K562 (cell line): Measurements from ENCODE around the gene CAV1. TPM values are rescaled to one million over a fixed set of nuclear protein-coding genes. Genes with fewer than 3 reads are reported as not detected.

Source experiments
- ATAC-seq: fragments of 200-7000 bp; cut with Tn5 transposase; 3 replicates; pipeline ENCODE4 v1.9.1; 2020; ENCODE audit warnings: moderate library complexity
- BruUV-seq: library from RNA; stranded (reverse); fragments of 400-500 nt; replicated peaks from 2 replicates; lab custom pipeline; 2021; lab: Mats Ljungman, UMichigan
- CTCF ChIA-PET: fragments of 300-600 bp; formaldehyde crosslinking; extraction: SDS; loops from one replicate; lab custom pipeline; 2021; ENCODE audit warnings: low intra/inter-chr PET ratio; lab: Yijun Ruan, JAX
- POLR2A ChIA-PET: fragments of 300-600, 350-650 bp; sonication (Branson Sonifier 250); formaldehyde crosslinking; extraction: SDS; loops from one replicate; lab custom pipeline; 2021; ENCODE audit warnings: antibody characterized with exemption, inconsistent platforms; lab: Yijun Ruan, JAX
- DNase-seq, 4 experiments: peaks; one replicate each; pipeline versions ENCODE4 v3.0.0 to v3.0.0-alpha.2; 2011 to 2018; ENCODE audit warnings: low spot score in 3 of 4, mixed read lengths in 3 of 4; ENCODE audit errors: extremely low read depth in 1 of 4
- FAIRE-seq: peaks from 2 replicates; lab custom pipeline; 2011; peaks lifted over from hg19 to GRCh38; lab: Jason Lieb, UNC
- H2AFZ ChIP-seq: 2 replicates; pipeline ENCODE4 v1.6.0; 2011; ENCODE audit warnings: low read depth, low read length, control low read depth, inconsistent platforms
- H3K27ac ChIP-seq: fragments of 200-600 bp; 3 replicates; pipeline ENCODE4 v1.8.0; 2011; ENCODE audit warnings: low read depth, mild to moderate bottlenecking, control low read depth, inconsistent platforms, low read length, moderate library complexity, mixed read lengths; ENCODE audit errors: extremely low read depth
- H3K27me3 ChIP-seq, 2 experiments: fragments of 300-600 bp in 1 of 2; 2 replicates in 1 of 2; 3 replicates in 1 of 2; pipeline versions ENCODE4 v1.6.0 to v1.8.0; 2011; ENCODE audit warnings: inconsistent platforms in 2 of 2, low read length in 2 of 2, mild to moderate bottlenecking in 1 of 2, mixed read lengths in 1 of 2, moderate library complexity in 1 of 2; ENCODE audit not compliant: control insufficient read depth in 2 of 2, insufficient read depth in 2 of 2
- H3K36me3 ChIP-seq: fragments of 300-600 bp; 3 replicates; pipeline ENCODE4 v1.8.0; 2011; ENCODE audit warnings: mild to moderate bottlenecking, low read length, inconsistent platforms; ENCODE audit not compliant: control insufficient read depth, insufficient read depth
- H3K4me1 ChIP-seq, 2 experiments: fragments of 200-600 bp in 1 of 2; replicated peaks in 1 of 2; 2 replicates in 1 of 2; 3 replicates in 1 of 2; pipeline versions ENCODE4 v1.5.1 to v1.8.0; 2011; ENCODE audit warnings: inconsistent platforms in 2 of 2, low read length in 2 of 2, mild to moderate bottlenecking in 1 of 2, mixed read lengths in 1 of 2, moderate library complexity in 1 of 2; ENCODE audit not compliant: control insufficient read depth in 2 of 2, insufficient read depth in 2 of 2
- H3K4me2 ChIP-seq: 2 replicates; pipeline ENCODE4 v1.6.1; 2011; ENCODE audit warnings: low read length, control low read depth, inconsistent platforms, mixed read lengths; ENCODE audit not compliant: insufficient read depth
- H3K4me3 ChIP-seq: fragments of 200-600 bp; sonication (generic), shearing (Covaris generic); 2 replicates; pipeline ENCODE4 v1.5.1; 2016; ENCODE audit warnings: control low read depth, inconsistent platforms
- H3K79me2 ChIP-seq: fragments of 200-600 bp; 3 replicates; pipeline ENCODE4 v1.8.0; 2011; ENCODE audit warnings: low read length, inconsistent platforms; ENCODE audit not compliant: control insufficient read depth, insufficient read depth
- H3K9ac ChIP-seq, 2 experiments: 2 replicates each; pipeline versions ENCODE4 v1.6.0 to v1.6.1; 2011; ENCODE audit warnings: low read depth in 2 of 2, low read length in 2 of 2, control low read depth in 1 of 2, inconsistent platforms in 1 of 2, mild to moderate bottlenecking in 1 of 2, mixed read lengths in 1 of 2; ENCODE audit not compliant: insufficient read depth in 1 of 2
- H3K9me1 ChIP-seq: one replicate; pipeline ENCODE4 v1.6.0; 2011; ENCODE audit warnings: inconsistent platforms, mild to moderate bottlenecking, low read length, moderate library complexity; ENCODE audit not compliant: control insufficient read depth, insufficient read depth
- H3K9me3 ChIP-seq: replicated peaks from 2 replicates; pipeline ENCODE4 v1.5.1; 2011; ENCODE audit warnings: low read depth, low read length, inconsistent platforms; ENCODE audit not compliant: control insufficient read depth, insufficient read depth
- H4K20me1 ChIP-seq: replicated peaks from 2 replicates; pipeline ENCODE4 v1.6.1; 2011; ENCODE audit warnings: low read length, inconsistent platforms, mixed read lengths; ENCODE audit not compliant: control insufficient read depth, insufficient read depth
- CBFB ChIP-seq: sonication (generic); formaldehyde crosslinking; IDR thresholded peaks from 2 replicates; pipeline ENCODE4 v1.4.0; 2020; ENCODE audit warnings: mild to moderate bottlenecking, missing genetic modification reagents
- IFI16 ChIP-seq: fragments of 250-450 bp; sonication (Bioruptor Pico); IDR thresholded peaks from 2 replicates; pipeline ENCODE4 v2.1.2; 2022; ENCODE audit warnings: mild to moderate bottlenecking, inconsistent platforms
- MIER1 ChIP-seq: fragments of 450-650 bp; IDR thresholded peaks from 2 replicates; pipeline ENCODE4 v1.6.1; 2016; ENCODE audit warnings: antibody characterized with exemption, mild to moderate bottlenecking, low read depth
- TAL1 ChIP-seq: fragments of 450-650 bp; IDR thresholded peaks from 2 replicates; pipeline ENCODE4 v1.6.1; 2016; ENCODE audit warnings: mild to moderate bottlenecking
- WHSC1 ChIP-seq: IDR thresholded peaks from one replicate; pipeline ENCODE4 v1.6.1; 2012; ENCODE audit warnings: low read length, control low read depth, inconsistent platforms
- ZNF316 ChIP-seq: fragments of 450-650 bp; IDR thresholded peaks from 2 replicates; pipeline ENCODE4 v1.6.1; 2016
- WGBS: fragments of 100-300 bp; shearing (Covaris generic); methylation state at CpG from one replicate; pipeline ENCODE4 v1.1.6; 2016; ENCODE audit warnings: low coverage, mixed read lengths; ENCODE audit not compliant: insufficient coverage; ENCODE audit errors: missing lambda C conversion rate; 5-methylcytosine and 5-hydroxymethylcytosine counted together
- in situ Hi-C: fragments of 300-500 bp; cut with MboI; formaldehyde crosslinking; loops from 4 replicates; pipeline ENCODE4 v1.15.0; 2018; ENCODE audit warnings: inconsistent platforms, mixed read lengths
- intact Hi-C: fragments of 100-400 bp; cut with micrococcal nuclease; formaldehyde crosslinking; loops from 2 replicates; pipeline ENCODE4 v1.14.2; 2022
- polyA plus RNA-seq, 8 experiments: library from polyadenylated mRNA; depleted of rRNA in 4 of 8; stranded (reverse) in 5 of 8; unstranded in 3 of 8; fragments of >200 nt; fragmentation: Nextera tagmentation in 2 of 8; fragmentation: Illumina TruSeq in 1 of 8; extraction: Ambion mirVana in 2 of 8; extraction: Trizol in 1 of 8; gene quantifications; 2 replicates each; pipeline versions ENCODE4 v1.2.1 to v1.2.3, GENCODE V29; 2011 to 2014; ENCODE audit warnings: inconsistent platforms in 1 of 8, missing spikeins in 1 of 8
- total RNA-seq, 7 experiments: library from RNA; depleted of rRNA in 6 of 7; stranded (reverse); fragments of >200 nt in 6 of 7; fragmentation: Illumina TruSeq in 2 of 7; extraction: Trizol in 2 of 7; gene quantifications; 2 replicates each; pipeline versions ENCODE4 v1.2.1 to v1.2.3, GENCODE V29; 2011 to 2021; ENCODE audit warnings: low replicate concordance in 1 of 7
- TF ChIP-seq, protein P1 (sequence below), 2 experiments: fragments of 150-350 bp in 1 of 2; IDR thresholded peaks; 2 replicates each; pipeline ENCODE4 v1.6.1; 2012 to 2016; ENCODE audit warnings: low read depth in 2 of 2, low read length in 2 of 2, mild to moderate bottlenecking in 1 of 2, moderate library complexity in 1 of 2
- TF ChIP-seq, protein P2 (sequence below), 2 experiments: fragments of 450-650 bp in 1 of 2; sonication (generic) in 1 of 2; formaldehyde crosslinking in 1 of 2; IDR thresholded peaks in 1 of 2; conservative IDR thresholded peaks in 1 of 2; 2 replicates each; pipeline versions ENCODE4 v1.6.1 to v1.8.1; 2016 to 2023; ENCODE audit warnings: mild to moderate bottlenecking in 2 of 2, moderate library complexity in 2 of 2, inconsistent platforms in 1 of 2, missing genetic modification reagents in 1 of 2

Gene CAV1
- total and polyA plus RNA-seq, 9 of the 15 experiments (the other 6 are each of a cell fraction or from before 2014, with no cell fraction given) = 0.08 to 1.5 (median 0.63) TPM

DNA sequence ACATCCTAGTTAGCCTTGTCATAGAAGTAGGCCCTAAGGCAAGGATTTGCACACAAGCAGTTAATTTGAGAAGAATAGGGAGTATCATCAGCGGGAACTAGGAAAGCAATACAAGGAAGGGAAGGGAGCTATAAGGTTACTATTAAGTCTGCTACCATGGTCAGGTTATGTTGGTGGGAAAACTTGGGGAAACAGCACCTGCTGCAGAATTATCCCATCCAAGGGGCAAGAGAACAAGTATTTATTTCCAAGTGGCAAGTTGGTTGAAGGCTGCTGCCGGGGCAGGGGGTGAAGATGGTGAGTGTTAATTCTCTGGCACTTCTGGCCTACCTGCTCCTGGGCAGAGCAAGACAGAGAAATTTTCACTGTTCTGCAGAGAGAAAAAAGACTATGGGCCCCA is 55.0 kb downstream of the CAV1 start:
- CTCF ChIA-PET = no interaction called here
- no peak for ATAC-seq
- no TSS peak for BruUV-seq
- Histone ChIP-seq H3K27ac (no peak overlapping the region), H3K27me3 (peaks cover 0 to 3% of the 10 kb centered on the region in 2 experiments; a peak in 1 of 5 replicates), H3K4me3 (no peak overlapping the region), H3K4me1 (no peaks in the 10 kb centered on the region), H4K20me1 (no peaks in the 10 kb centered on the region), H3K36me3 (no peaks in the 10 kb centered on the region), H2AFZ (no peak overlapping the region), H3K9me1 (no peaks in the 10 kb centered on the region), H3K9me3 (no peaks in the 10 kb centered on the region)
- no peak for DNase-seq
- WGBS = 0% methylated on average over 2 of the region's 2 CpGs
- FAIRE-seq = no peak
- in situ Hi-C loops = loop anchor here (5.0 kb wide), 2 partner anchors 318 to 403 kb away; no protein-coding TSS in a partner anchor
- no peak for TF ChIP-seq IFI16 (CRISPR knock-in tag)
- TF ChIP-seq CBFB = no peak
- TF ChIP-seq, protein P1, sequence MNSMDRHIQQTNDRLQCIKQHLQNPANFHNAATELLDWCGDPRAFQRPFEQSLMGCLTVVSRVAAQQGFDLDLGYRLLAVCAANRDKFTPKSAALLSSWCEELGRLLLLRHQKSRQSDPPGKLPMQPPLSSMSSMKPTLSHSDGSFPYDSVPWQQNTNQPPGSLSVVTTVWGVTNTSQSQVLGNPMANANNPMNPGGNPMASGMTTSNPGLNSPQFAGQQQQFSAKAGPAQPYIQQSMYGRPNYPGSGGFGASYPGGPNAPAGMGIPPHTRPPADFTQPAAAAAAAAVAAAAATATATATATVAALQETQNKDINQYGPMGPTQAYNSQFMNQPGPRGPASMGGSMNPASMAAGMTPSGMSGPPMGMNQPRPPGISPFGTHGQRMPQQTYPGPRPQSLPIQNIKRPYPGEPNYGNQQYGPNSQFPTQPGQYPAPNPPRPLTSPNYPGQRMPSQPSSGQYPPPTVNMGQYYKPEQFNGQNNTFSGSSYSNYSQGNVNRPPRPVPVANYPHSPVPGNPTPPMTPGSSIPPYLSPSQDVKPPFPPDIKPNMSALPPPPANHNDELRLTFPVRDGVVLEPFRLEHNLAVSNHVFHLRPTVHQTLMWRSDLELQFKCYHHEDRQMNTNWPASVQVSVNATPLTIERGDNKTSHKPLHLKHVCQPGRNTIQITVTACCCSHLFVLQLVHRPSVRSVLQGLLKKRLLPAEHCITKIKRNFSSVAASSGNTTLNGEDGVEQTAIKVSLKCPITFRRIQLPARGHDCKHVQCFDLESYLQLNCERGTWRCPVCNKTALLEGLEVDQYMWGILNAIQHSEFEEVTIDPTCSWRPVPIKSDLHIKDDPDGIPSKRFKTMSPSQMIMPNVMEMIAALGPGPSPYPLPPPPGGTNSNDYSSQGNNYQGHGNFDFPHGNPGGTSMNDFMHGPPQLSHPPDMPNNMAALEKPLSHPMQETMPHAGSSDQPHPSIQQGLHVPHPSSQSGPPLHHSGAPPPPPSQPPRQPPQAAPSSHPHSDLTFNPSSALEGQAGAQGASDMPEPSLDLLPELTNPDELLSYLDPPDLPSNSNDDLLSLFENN (IDR thresholded peaks at IDR 0.05; ENCODE audit: low read depth in 2 of 2, low read length in 2 of 2) = no peak
- no peak for TF ChIP-seq ZNF316
- TF ChIP-seq TAL1 = no peak
- no peak for TF ChIP-seq MIER1
- TF ChIP-seq WHSC1 = no peak
- TF ChIP-seq, protein P2, sequence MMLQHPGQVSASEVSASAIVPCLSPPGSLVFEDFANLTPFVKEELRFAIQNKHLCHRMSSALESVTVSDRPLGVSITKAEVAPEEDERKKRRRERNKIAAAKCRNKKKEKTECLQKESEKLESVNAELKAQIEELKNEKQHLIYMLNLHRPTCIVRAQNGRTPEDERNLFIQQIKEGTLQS (IDR thresholded peaks at IDR 0.05) = no peak
- TF ChIP-seq, protein P2 (CRISPR knock-in tag; conservative IDR thresholded peaks at IDR 0.05) = no peak
- TF ChIP-seq, all 486 proteins: peak for 0
- Histone ChIP-seq H3K79me2 (no peaks in the 10 kb centered on the region), H3K9ac (no peak overlapping the region), H3K4me2 (no peak overlapping the region)
- intact Hi-C loops = no loop called here
- POLR2A ChIA-PET = no interaction called here
